ENCODE data around the gene GSG1L.
A peak's percentile ranks its signal among the peaks of the same experiment; 100 is the strongest.

The GSG1L gene

GRCh38 chr16:28063591-28064061, at the start of gene GSG1L:
TSS of gene GSG1L (minus strand) at chr16:28063714. CDS start at chr16:28063424, 290 bp downstream.
- Histone ChIP-seq H3K27me3 (ENCODE audit: low read depth, low read length) (peaks cover 20% of the 10 kb centered on the region), H3K36me3 (ENCODE audit: control insufficient read depth in 1 of 2, insufficient read depth in 2 of 2, low read length in 2 of 2) (no peaks in the 10 kb centered on the region), H3K4me3 (ENCODE audit: low read depth in 1 of 2, low read length in 2 of 2) (peak within 1 kb of the TSS in 1 of 2 donors; percentile 40), H3K27ac (ENCODE audit: low read length) (no peak within 1 kb of the TSS), H3K4me1 (ENCODE audit: control insufficient read depth in 1 of 2, insufficient read depth in 2 of 2, low read length in 2 of 2) (peaks cover 0 to 10% of the 10 kb centered on the region in 2 donors), H3K9me3 (ENCODE audit: control insufficient read depth in 1 of 2, low read length in 2 of 2) (no peaks in the 10 kb centered on the region)

- H3K9me3 ChIP-seq (ENCODE audit: control insufficient read depth in 1 of 2, low read length in 2 of 2): no peaks in the 10 kb centered on the region
- peaks cover 45 to 89% of the 10 kb centered on the region in 2 donors for H3K36me3 ChIP-seq (ENCODE audit: control insufficient read depth in 1 of 2, insufficient read depth in 2 of 2, low read length in 2 of 2)
- H3K27ac ChIP-seq (ENCODE audit: low read length): no peak overlapping the region
- H3K4me3 ChIP-seq (ENCODE audit: low read depth in 1 of 2, low read length in 2 of 2): no peak overlapping the region
- no peaks in the 10 kb centered on the region for H3K4me1 ChIP-seq (ENCODE audit: control insufficient read depth in 1 of 2, insufficient read depth in 2 of 2, low read length in 2 of 2)
- H3K27me3 ChIP-seq (ENCODE audit: low read depth, low read length): no peaks in the 10 kb centered on the region
Measured at GRCh38 chr16:28112908-28113307, 49.4 kb upstream of the GSG1L start.

DNA sequence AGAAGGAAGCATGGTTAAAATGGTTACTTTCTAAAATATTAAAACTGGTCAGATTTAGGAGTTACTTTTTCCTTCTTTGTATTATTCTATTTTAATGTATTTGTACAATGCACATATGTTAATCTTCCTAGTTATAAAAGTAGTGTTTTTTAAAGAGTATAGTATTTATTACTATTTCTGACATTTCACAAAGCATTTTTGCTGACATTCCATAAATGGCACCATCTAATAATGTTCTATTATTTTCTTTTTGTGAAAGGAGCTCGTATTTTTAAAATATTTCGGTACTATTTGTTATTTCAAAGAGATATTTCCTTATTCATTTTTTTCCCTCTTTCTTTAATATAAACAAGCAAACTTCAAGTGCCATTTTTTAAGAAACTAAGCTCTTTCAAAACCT, 47.5 kb upstream of the GSG1L start:
- no peaks in the 10 kb centered on the region for H3K27me3 ChIP-seq (ENCODE audit: low read depth, low read length)
- H3K9me3 ChIP-seq (ENCODE audit: control insufficient read depth in 1 of 2, low read length in 2 of 2): no peaks in the 10 kb centered on the region
- no peaks in the 10 kb centered on the region for H3K4me1 ChIP-seq (ENCODE audit: control insufficient read depth in 1 of 2, insufficient read depth in 2 of 2, low read length in 2 of 2)
- H3K4me3 ChIP-seq (ENCODE audit: low read depth in 1 of 2, low read length in 2 of 2): no peak overlapping the region
- H3K27ac ChIP-seq (ENCODE audit: low read length): no peak overlapping the region
- H3K36me3 ChIP-seq (ENCODE audit: control insufficient read depth in 1 of 2, insufficient read depth in 2 of 2, low read length in 2 of 2): peaks cover 52 to 91% of the 10 kb centered on the region in 2 donors

GRCh38 chr16:28110479-28110878, 47.0 kb upstream of the GSG1L start:
- H3K27ac ChIP-seq (ENCODE audit: low read length): no peak overlapping the region
- H3K4me3 ChIP-seq (ENCODE audit: low read depth in 1 of 2, low read length in 2 of 2): no peak overlapping the region
- peaks cover 53 to 91% of the 10 kb centered on the region in 2 donors for H3K36me3 ChIP-seq (ENCODE audit: control insufficient read depth in 1 of 2, insufficient read depth in 2 of 2, low read length in 2 of 2)
- no peaks in the 10 kb centered on the region for H3K9me3 ChIP-seq (ENCODE audit: control insufficient read depth in 1 of 2, low read length in 2 of 2)
- no peaks in the 10 kb centered on the region for H3K4me1 ChIP-seq (ENCODE audit: control insufficient read depth in 1 of 2, insufficient read depth in 2 of 2, low read length in 2 of 2)
- H3K27me3 ChIP-seq (ENCODE audit: low read depth, low read length): no peaks in the 10 kb centered on the region

DNA sequence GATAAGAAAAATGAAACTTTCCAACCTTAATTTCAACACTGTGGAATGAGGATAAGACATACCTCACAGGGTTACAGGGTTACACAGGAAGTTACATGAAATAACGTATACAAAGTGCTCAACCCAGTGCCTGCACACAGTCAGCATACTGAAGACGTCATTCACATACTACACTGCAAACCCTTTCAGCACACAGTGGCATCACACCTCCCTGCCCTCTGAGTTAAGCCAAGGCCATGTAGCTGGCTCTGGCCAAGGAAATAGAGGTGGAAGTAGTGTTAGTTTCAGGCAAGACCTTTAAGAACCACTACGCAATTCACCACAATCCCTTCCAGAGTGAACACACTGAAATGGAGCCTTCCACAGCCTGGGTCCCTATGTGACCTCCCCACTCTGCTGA, 46.6 kb upstream of the GSG1L start:
- Histone ChIP-seq H3K27me3 (ENCODE audit: low read depth, low read length) (no peaks in the 10 kb centered on the region), H3K27ac (ENCODE audit: low read length) (no peak overlapping the region), H3K4me3 (ENCODE audit: low read depth in 1 of 2, low read length in 2 of 2) (no peak overlapping the region), H3K36me3 (ENCODE audit: control insufficient read depth in 1 of 2, insufficient read depth in 2 of 2, low read length in 2 of 2) (peaks cover 55 to 91% of the 10 kb centered on the region in 2 donors), H3K4me1 (ENCODE audit: control insufficient read depth in 1 of 2, insufficient read depth in 2 of 2, low read length in 2 of 2) (no peaks in the 10 kb centered on the region), H3K9me3 (ENCODE audit: control insufficient read depth in 1 of 2, low read length in 2 of 2) (no peaks in the 10 kb centered on the region)

GRCh38 chr16:28108590-28109247, 45.2 kb upstream of the GSG1L start:
- Histone ChIP-seq H3K27me3 (ENCODE audit: low read depth, low read length) (no peaks in the 10 kb centered on the region), H3K27ac (ENCODE audit: low read length) (no peak overlapping the region), H3K4me1 (ENCODE audit: control insufficient read depth in 1 of 2, insufficient read depth in 2 of 2, low read length in 2 of 2) (no peaks in the 10 kb centered on the region), H3K9me3 (ENCODE audit: control insufficient read depth in 1 of 2, low read length in 2 of 2) (no peaks in the 10 kb centered on the region), H3K4me3 (ENCODE audit: low read depth in 1 of 2, low read length in 2 of 2) (no peak overlapping the region), H3K36me3 (ENCODE audit: control insufficient read depth in 1 of 2, insufficient read depth in 2 of 2, low read length in 2 of 2) (peaks cover 63 to 92% of the 10 kb centered on the region in 2 donors)

DNA sequence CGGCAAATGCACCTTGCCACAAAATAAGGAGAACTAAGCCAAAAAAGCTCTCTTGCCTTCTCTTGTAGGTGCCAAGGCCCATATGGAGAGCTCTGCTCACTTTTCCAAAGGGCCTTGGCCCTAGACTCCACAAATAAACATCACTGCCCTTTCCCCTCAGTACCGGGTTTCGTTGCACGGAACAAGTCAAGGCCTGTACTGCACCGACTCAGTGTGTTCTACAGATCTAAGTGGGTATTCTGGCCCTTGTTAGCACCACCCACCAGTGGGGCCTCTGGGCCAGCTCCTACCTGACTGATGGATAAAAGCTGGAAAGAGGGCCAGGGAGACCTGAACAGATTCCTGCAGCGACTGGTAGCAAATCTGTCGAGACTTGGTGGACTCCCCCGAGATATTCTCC, 43.7 kb upstream of the GSG1L start:
- Histone ChIP-seq H3K4me3 (ENCODE audit: low read depth in 1 of 2, low read length in 2 of 2) (no peak overlapping the region), H3K9me3 (ENCODE audit: control insufficient read depth in 1 of 2, low read length in 2 of 2) (no peaks in the 10 kb centered on the region), H3K36me3 (ENCODE audit: control insufficient read depth in 1 of 2, insufficient read depth in 2 of 2, low read length in 2 of 2) (peaks cover 69 to 95% of the 10 kb centered on the region in 2 donors), H3K27me3 (ENCODE audit: low read depth, low read length) (no peaks in the 10 kb centered on the region), H3K27ac (ENCODE audit: low read length) (no peak overlapping the region), H3K4me1 (ENCODE audit: control insufficient read depth in 1 of 2, insufficient read depth in 2 of 2, low read length in 2 of 2) (no peaks in the 10 kb centered on the region)

- H3K27me3 ChIP-seq (ENCODE audit: low read depth, low read length): no peaks in the 10 kb centered on the region
- H3K36me3 ChIP-seq (ENCODE audit: control insufficient read depth in 1 of 2, insufficient read depth in 2 of 2, low read length in 2 of 2): peaks cover 70 to 95% of the 10 kb centered on the region in 2 donors
- H3K9me3 ChIP-seq (ENCODE audit: control insufficient read depth in 1 of 2, low read length in 2 of 2): no peaks in the 10 kb centered on the region
- H3K27ac ChIP-seq (ENCODE audit: low read length): no peak overlapping the region
- H3K4me1 ChIP-seq (ENCODE audit: control insufficient read depth in 1 of 2, insufficient read depth in 2 of 2, low read length in 2 of 2): no peaks in the 10 kb centered on the region
- no peak overlapping the region for H3K4me3 ChIP-seq (ENCODE audit: low read depth in 1 of 2, low read length in 2 of 2)
Measured at GRCh38 chr16:28106467-28107215, 43.1 kb upstream of the GSG1L start.

DNA sequence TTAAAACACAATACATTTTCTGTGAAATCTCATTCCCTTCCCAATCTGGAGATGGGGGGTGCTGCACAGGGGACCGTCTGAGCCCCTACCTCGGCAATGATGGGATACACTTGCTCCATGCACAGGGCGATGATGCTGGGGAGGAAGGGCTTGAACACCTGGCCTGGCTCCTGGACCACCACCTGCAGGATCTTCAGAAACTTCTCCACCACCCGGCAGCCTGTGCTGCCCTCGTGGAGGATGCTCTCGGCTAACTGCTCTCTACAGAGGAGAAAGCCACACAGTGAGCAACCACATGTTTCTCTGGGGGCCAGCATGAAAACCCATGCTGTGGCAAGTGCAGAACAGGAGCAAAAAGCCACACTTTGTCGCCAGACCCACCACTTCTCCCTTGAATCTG, 42.4 kb upstream of the GSG1L start:
- Histone ChIP-seq H3K27me3 (ENCODE audit: low read depth, low read length) (no peaks in the 10 kb centered on the region), H3K4me1 (ENCODE audit: control insufficient read depth in 1 of 2, insufficient read depth in 2 of 2, low read length in 2 of 2) (no peaks in the 10 kb centered on the region), H3K27ac (ENCODE audit: low read length) (no peak overlapping the region), H3K9me3 (ENCODE audit: control insufficient read depth in 1 of 2, low read length in 2 of 2) (no peaks in the 10 kb centered on the region), H3K36me3 (ENCODE audit: control insufficient read depth in 1 of 2, insufficient read depth in 2 of 2, low read length in 2 of 2) (peaks cover 71 to 95% of the 10 kb centered on the region in 2 donors), H3K4me3 (ENCODE audit: low read depth in 1 of 2, low read length in 2 of 2) (no peak overlapping the region)

DNA sequence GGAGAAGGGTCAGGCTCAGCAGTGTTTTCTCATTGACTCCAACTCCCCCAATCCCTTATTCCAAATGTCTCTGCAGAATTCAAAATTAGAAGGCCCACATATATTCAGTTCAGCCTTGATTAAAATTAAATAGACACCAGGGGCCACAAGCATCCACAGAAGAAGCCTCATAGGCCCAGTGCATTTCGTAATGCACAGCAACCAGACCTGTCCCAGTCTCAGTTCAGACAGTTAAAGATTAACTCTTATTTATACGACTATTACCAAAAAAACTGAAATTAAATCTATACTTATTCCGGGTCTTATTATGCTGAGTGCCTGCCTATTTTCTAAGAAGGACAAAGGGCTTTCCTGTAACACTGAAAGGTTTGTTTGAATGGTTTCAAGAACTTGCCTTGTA, 41.8 kb upstream of the GSG1L start:
- Histone ChIP-seq H3K4me1 (ENCODE audit: control insufficient read depth in 1 of 2, insufficient read depth in 2 of 2, low read length in 2 of 2) (no peaks in the 10 kb centered on the region), H3K36me3 (ENCODE audit: control insufficient read depth in 1 of 2, insufficient read depth in 2 of 2, low read length in 2 of 2) (peaks cover 78 to 96% of the 10 kb centered on the region in 2 donors), H3K27ac (ENCODE audit: low read length) (no peak overlapping the region), H3K9me3 (ENCODE audit: control insufficient read depth in 1 of 2, low read length in 2 of 2) (no peaks in the 10 kb centered on the region), H3K27me3 (ENCODE audit: low read depth, low read length) (no peaks in the 10 kb centered on the region), H3K4me3 (ENCODE audit: low read depth in 1 of 2, low read length in 2 of 2) (no peak overlapping the region)

DNA sequence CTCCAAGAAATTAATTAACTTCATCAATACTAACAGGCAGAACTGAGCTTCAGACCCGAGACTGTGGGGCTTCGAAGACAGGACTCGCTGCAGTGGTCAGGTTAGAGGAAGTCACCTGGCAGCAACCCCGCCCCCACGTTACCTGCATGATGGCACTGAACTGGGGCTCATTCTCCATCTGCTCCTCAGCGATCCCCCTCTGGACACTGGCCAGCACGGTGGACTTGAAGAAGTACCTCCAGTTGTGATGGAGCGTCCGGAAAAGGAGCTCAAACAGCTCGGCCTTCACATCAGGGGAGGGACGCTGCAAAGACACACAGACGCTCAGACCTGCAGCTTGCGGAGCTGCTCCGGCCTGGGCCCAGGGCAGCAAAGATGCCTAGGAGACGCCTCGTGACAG, 40.9 kb upstream of the GSG1L start:
- no peak overlapping the region for H3K27ac ChIP-seq (ENCODE audit: low read length)
- H3K27me3 ChIP-seq (ENCODE audit: low read depth, low read length): no peaks in the 10 kb centered on the region
- H3K4me3 ChIP-seq (ENCODE audit: low read depth in 1 of 2, low read length in 2 of 2): no peak overlapping the region
- peaks cover 83 to 97% of the 10 kb centered on the region in 2 donors for H3K36me3 ChIP-seq (ENCODE audit: control insufficient read depth in 1 of 2, insufficient read depth in 2 of 2, low read length in 2 of 2)
- no peaks in the 10 kb centered on the region for H3K4me1 ChIP-seq (ENCODE audit: control insufficient read depth in 1 of 2, insufficient read depth in 2 of 2, low read length in 2 of 2)
- H3K9me3 ChIP-seq (ENCODE audit: control insufficient read depth in 1 of 2, low read length in 2 of 2): no peaks in the 10 kb centered on the region

Measured in muscle layer of duodenum (tissue), 2 donors.